CD4-positive, alpha-beta T cell treated with Interleukin-4 for 4 hours (primary cell): ENCODE measurements around the gene TMEM79.
A peak's percentile ranks its signal among the peaks of the same experiment; 100 is the strongest.

ENCODE experiments used
- DNase-seq: peaks from one replicate; pipeline ENCODE4 v3.0.0-alpha.2; 2020

TMEM79 gene

GRCh38 chr1:156266051-156266450 is 18.1 kb upstream of the TMEM79 start:
- DNase-seq = no peak

DNA sequence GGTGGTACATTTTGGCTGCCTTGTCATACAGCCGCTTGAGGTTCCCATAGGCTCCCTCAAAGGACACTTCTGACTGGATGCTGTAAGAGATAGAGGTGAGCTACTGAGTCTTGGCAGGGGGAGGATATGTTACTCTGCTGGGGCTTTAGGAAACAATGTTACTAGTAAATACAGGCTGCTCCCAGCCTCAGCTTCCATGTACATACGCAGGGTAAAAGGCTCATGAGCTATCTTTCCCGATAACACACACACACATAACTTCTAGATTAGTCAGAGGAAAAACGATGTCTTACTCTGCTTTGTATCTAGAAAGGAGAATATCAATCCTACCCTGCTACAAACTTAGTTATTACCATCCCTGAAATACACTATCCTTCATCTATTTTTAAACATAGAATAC is 15.8 kb upstream of the TMEM79 start:
- DNase-seq = no peak

- DNase-seq = no peak
These were observed 13.8 kb upstream of the TMEM79 start for GRCh38 chr1:156270314-156270713.

- no peak for DNase-seq
These were observed 7.6 kb upstream of the TMEM79 start for GRCh38 chr1:156276532-156276931.

GRCh38 chr1:156276966-156277381 is 7.2 kb upstream of the TMEM79 start:
- no peak for DNase-seq

DNA sequence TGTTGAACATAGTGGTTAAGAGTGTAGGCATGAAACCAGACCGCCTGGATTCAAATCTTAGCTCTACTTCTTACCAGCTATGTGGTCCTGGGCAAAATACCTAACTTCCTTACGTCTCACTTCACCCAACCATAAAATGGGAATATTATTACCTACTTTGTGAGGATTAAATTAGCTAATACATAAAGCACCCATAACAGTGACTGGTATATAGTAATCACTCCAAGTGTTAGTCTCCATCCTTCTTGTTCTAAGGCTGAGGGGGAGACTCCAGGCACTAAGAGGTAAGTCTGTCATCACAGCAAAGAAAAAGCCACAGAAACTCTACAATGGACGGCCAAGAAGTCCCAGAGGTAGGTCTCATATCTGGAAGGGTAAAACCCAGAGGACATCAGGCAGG is 4.3 kb upstream of the TMEM79 start:
- no peak for DNase-seq

- DNase-seq = peak; percentile 13
These were observed 2.8 kb upstream of the TMEM79 start for GRCh38 chr1:156281281-156281680.

DNA sequence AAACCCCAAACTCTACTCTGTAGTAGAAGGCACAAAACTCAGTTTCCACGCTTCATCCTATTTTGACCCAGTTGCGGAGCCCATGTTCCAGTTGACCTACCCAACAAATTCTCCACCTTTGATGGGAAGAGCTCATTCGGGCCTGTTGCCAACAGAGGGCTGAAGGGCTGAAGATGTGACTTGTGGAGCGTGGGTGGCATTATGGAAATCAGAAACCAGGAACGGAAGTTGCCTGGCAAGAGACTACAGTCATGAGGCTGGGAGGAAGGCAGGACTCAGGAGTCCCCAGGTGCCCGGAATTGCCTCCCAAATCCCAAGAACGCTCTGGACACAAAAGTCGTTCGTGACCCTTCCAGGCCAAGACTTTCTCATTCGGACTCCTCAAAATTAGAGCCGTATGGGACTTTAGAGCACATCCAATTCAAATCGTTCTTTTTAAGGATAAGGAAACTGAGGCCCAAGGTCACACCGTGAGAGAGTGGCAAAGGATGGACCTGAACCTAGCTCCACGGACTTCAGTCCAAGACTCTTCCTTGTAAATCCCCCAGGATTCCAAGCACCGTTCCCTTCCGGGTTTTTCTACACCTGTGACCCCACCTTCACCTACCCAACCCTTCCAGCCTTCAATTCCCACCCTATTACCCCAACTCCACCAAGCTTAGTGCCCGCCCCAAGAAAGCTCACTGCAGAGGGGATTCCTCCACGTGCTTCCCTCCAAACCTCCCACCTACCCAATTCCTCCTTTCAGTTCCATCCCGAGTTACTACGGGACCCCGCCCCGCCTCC is 2.2 kb upstream of the TMEM79 start:
- DNase-seq = no peak

- DNase-seq = peak; percentile 99
These were observed 1.5 kb upstream of the TMEM79 start, which contains the start of gene SMG5 for GRCh38 chr1:156282479-156283222. SMG5 (minus strand) TSS chr1:156282825; CDS start chr1:156282680, 145 bp downstream.

GRCh38 chr1:156283521-156283920 is 604 bp upstream of the TMEM79 start:
- DNase-seq = no peak

GRCh38 chr1:156284757-156285156 is 632 bp downstream of the TMEM79 start:
- no peak for DNase-seq

- no peak for DNase-seq
These were observed 1.3 kb downstream of the TMEM79 start for GRCh38 chr1:156285437-156285836.

GRCh38 chr1:156286061-156286460 is 1.9 kb downstream of the TMEM79 start:
- DNase-seq = no peak

DNA sequence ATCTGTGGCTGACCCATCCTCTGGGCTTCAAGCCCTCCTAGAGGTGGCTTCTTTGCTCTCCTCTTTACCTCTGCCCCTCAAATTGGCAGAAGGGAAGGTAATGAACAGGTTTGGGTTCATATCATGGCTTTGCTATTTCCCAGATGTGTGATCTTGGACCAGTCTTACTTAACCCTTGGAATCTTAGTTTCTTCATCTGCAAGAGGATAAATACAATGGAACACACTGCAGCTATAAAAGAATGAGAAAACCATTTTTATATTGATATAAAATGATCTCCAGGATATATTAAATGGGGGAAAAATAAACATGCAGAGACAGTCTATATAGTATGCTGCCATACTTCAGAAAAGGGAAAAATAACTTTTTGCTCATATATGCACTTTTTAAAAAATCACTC is 5.7 kb downstream of the TMEM79 start:
- DNase-seq = no peak

DNA sequence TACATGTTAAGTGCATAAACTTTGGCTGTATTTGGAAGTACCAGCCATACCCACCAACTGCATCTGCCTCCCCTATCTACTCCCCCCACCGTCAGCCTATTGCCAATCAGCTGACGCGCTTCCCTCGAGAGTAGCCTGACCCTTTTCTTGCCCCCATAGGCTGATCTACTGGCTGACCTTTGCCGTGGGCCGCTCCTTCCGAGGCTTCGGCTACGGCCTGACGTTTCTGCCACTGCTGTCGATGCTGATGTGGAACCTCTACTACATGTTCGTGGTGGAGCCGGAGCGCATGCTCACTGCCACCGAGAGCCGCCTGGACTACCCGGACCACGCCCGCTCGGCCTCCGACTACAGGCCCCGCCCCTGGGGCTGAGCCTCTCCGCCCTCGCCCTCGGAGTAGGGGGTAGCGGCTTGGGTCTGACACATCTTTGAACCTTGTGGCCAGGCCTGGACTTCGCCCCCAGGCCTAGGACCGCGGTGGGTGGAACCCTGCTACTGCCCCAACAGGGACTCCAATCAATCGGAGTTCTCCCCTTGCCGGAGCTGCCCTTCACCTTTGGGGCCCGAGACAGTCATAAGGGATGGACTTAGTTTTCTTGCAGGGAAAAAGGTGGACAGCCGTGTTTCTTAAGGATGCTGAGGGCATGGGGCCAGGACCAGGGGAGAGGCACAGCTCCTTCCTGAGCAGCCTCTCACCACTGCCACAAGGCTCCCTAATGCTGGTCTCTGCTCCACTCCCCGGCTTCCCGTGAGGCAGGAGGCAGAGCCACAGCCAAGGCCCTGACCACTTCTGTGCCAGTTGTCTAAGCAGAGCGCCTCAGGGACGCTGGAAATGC is 7.3 kb downstream of the TMEM79 start:
- DNase-seq = peak; percentile 10

- no peak for DNase-seq
These were observed 8.9 kb downstream of the TMEM79 start for GRCh38 chr1:156293098-156293434.

DNA sequence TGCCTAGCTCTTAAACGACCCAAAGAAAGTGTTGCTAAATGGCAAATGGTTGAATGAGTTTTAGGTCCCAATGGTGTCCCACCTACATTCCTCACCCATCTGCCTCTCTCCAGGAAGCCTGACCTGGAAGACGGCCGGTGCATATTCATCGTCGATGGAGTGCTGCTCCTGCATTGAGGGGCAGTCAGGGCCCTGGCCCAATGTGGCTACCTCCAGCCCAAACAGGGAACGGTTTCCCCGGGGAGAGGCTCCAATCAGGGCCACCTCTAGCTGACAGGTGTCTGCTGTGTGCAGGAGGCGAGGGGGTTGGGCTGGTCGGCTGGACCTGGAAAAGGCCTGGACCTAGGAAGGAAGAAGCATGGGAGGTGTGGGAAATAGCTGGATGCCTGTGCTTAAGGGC is 9.8 kb downstream of the TMEM79 start:
- DNase-seq = no peak

DNA sequence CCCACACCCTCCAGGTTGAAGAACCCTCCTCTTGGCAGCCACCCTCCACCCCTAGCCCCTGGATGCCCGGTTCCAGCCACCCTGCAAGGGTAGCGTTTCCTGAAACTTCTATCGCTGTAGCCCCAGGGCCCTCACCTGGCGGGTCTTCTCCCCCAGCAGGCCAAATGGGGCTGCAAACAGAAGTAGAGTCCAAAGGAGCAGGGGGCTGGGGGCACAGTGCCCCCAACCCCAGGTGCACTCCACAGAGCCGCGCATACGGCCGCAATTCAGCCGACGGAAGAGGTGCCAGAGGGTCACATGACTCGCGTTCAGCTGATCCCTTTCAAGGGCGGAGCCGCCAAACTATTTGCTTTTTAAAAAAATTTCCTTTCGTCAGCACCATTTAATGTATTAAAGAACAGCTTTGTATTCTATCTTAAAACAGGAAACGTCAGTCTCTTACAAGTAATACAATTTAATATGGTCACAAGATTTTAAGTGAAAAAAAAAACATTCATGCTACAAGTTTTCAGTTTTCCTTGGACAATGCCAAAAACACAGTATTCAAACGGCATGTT is 11.3 kb downstream of the TMEM79 start, which contains the start of gene GLMP:
GLMP (minus strand) TSS at position 289 of the 557 bp plus-strand sequence; CDS start at position 255, 34 bp downstream.
- DNase-seq = peak; percentile 57

- DNase-seq = no peak
These were observed 14.8 kb downstream of the TMEM79 start, which contains the start of gene VHLL for GRCh38 chr1:156298852-156299357. VHLL (minus strand) TSS chr1:156299307; CDS start chr1:156299189, 118 bp downstream.

DNA sequence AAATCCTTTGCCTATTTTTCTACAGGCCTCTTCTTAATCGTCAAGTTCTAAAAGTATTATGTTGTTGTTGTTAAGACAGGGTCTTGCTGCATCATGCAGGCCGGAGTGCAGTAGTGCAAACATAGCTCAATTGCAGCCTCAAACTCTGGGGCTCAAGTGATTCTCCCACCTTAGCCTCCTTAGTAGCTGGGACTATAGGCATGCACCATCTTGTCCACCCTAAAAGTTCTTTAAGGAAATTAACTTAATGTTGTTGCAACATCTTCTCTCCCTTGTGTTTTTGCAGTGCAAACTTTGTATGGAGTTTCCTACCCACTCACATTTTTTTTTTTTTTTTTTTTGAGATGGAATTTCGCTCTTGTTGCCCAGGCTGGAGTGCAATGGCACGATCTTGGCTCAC is 19.1 kb downstream of the TMEM79 start:
- no peak for DNase-seq

GRCh38 chr1:156305215-156305614 is 21.1 kb downstream of the TMEM79 start:
- no peak for DNase-seq

- no peak for DNase-seq
These were observed 24.0 kb downstream of the TMEM79 start for GRCh38 chr1:156308078-156308477.

DNA sequence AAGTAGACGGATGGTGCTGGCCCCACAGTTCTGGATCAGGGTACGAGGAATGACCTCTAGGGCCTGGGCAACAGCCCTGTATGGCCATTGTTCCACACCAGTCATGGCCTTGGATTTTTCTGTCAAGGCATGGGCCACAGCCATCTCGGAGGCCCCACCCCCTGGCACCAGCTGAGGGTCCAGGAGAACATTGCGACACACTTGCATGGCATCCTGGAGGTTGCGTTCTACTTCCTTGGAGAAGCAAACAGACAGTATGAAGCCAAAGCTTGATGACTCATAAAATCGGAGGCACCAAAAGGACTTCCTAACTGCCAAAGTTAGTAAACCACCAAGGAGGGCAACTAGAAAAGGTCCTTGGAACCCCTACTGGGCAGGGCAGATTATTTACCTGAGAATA is 26.8 kb downstream of the TMEM79 start:
- DNase-seq = no peak
